ENCODE measurements around the gene SOS2.

- TF ChIP-seq TAF1 (IDR thresholded peaks at IDR 0.05; ENCODE audit: low read depth), result no peak
- TF ChIP-seq CTCF (IDR thresholded peaks at IDR 0.05; ENCODE audit: poor library complexity, severe bottlenecking), result no peak
- TF ChIP-seq EZH2 (IDR thresholded peaks at IDR 0.05; ENCODE audit: borderline replicate concordance, insufficient read depth, low read length, poor library complexity, severe bottlenecking), result no peak
Observed at GRCh38 chr14:50087341-50088116, 143.8 kb downstream of the SOS2 start.

Measured in neural cell (in vitro differentiated cells).